ENCODE results near the gene ARID1A.

Gene ARID1A

GRCh38 chr1:26831059-26831458 lies 135.2 kb downstream of the ARID1A start:
- H3K4me3 ChIP-seq (ENCODE audit: low read depth, low read length): no peak overlapping the region
- no peak for TF ChIP-seq CTCF (IDR thresholded peaks at IDR 0.05; ENCODE audit: low read depth, low read length, missing control alignments)
- no peak for DNase-seq (ENCODE audit: low read depth)
- in situ Hi-C loops (cut with HindIII; ENCODE audit: low sequenced_read_pairs): loop anchor here (5.0 kb wide), 1 partner anchor 39 kb away; no protein-coding TSS in a partner anchor
